GM18526 (cell line): ENCODE results near the gene COX11.

ENCODE experiments used
- POLR2A ChIP-seq: IDR thresholded peaks from 3 replicates; pipeline ENCODE4 v1.6.1; 2011; ENCODE audit not compliant: insufficient read length; ENCODE audit errors: extremely low read depth

COX11 gene

DNA sequence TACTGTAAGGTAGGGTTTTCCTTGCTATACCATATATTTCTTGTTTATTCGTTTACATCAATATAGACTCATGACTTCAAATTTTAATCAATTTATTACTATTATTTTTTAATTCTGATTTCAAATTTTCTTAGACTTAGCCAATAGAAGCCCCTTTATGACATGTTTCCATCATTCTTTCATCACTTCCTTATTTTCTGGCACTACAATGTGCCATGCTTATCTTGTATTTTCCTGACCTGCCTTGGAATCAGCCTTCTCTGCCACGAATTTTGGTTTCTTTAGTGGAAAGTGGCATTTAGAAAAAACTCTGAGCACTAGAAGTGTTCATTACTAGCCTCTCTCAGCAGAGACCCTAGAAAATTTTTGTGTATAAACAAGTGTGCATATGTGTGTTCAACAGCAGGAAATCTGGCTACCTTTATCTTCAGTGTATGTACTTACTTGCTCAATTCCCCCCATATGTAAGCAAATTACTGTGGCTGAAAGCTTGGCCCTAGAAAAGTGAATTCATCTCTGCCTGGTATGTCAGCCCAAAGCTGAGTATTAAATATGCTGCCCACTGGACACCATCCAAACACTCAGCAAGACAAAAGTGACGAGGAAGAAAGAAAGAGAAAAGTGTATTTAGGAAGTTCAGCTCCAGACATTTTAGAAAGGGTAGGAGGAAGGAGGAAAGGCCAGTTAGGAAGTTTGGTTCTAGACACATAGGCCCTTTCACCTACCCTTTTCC, 4.1 kb upstream of the COX11 start:
- no peak for TF ChIP-seq POLR2A

DNA sequence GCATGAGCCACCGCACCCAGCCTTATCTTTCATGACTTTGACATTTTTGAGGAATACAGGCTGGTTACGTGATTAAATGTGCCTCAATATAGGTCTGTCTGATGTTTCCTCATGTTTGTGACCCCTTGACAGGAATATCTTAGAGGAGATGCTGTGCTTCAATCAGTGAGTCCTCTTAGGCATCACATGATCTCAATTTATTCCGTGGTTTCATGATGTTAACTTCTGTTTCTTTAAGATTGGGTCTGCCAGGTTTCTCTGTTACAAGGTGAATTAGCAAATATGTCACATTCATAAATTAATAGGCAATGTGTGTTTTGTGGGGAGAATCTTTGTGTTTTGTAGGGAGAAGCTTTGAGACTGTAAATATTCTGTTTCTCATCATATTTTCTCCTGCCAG, 3.4 kb upstream of the COX11 start:
- no peak for TF ChIP-seq POLR2A

DNA sequence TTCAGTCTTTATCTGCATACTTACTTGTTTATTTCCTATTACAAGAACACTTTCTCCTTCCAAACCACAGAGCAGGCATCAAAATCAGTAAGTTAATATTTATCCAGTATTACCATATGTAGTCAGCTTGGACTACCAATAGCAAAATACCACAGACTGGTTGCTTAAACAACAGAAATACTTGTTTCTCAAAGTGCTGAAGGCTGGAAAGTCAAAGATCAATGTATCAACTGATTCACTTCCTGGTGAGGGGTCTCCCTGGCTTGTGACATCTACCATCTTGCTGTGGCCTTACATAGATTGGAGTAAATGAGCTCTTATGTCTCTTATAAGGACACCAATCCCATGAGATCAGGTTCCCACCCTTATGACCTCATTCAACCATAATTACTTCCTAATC, 2.7 kb upstream of the COX11 start:
- TF ChIP-seq POLR2A = no peak

GRCh38 chr17:54969658-54970572, 1.5 kb upstream of the COX11 start:
- TF ChIP-seq POLR2A = no peak

DNA sequence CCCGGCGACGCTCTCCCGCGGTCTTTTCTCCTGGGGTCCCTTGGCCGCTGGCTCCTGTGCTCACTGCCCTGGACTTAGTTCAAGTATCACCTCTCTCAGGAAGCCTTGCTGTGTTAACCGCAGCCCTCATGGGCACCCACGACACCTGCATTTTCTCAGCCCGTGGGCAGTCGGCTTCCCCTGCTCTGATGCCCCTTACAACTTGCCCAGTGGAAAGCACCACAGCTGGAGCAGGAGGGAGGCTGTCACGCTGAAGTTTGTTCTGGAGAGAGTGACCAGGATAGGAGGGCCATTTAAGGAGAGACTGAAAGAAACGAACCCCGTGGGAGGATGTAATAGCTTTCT, 506 bp upstream of the COX11 start:
- TF ChIP-seq POLR2A = no peak

GRCh38 chr17:54967621-54968261, 713 bp downstream of the COX11 start:
- no peak for TF ChIP-seq POLR2A

DNA sequence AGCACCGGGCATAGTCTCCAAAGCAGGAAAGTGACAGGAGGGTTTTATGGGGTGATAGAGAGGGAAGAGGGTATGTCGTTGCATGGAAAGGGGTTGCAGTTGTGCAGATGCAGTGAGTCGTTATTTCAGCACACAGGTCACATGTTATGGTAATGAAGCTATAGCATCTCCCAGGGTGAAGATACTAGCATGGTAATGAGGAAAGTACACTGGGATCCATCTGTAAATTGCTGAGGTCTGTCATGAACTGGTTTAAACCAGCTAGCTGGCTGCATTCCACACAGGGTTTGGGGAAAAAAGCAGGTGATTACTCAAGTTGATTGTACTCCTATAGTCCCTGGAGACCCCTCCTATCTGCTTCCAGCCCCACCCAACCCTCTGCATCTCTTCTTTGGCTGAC, 11.7 kb downstream of the COX11 start:
- no peak for TF ChIP-seq POLR2A

DNA sequence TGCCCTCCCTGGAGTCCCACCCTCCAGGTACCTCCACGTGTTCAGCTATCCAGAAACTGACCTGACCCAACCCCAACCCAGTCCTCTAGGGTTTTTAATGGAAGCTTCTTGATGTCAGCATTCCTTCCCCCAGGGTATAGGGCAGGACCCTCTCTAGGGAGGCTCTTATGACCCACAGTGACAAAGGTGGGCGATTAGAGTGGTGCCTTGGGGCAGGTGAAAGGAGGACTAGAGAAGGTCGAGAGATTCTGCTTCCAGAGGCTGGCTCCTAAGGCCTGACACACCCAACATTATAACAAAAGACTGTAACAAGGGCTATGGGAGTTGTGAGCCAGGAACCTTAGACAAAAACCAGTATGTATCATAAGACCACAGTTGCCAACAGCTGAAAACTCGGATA, 17.2 kb downstream of the COX11 start:
- TF ChIP-seq POLR2A = no peak

DNA sequence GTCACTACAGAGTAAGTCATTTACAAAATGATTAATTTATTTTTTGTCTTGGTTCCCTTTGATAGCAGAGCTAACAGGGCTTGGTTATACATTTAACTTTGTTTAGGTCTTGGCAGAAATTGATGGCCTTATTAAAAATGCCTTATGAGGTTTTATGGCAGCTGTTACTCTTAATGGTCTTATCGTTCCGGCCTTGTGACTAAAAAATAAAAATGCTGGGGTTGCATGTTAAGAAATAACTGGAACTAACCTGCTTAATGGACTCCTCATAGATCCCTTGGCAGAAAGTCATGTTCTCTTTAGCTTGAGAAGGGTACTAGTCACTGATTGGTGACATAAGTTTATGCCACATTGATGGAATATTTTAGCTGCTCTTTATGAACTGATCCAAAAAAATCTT, 18.3 kb downstream of the COX11 start:
- no peak for TF ChIP-seq POLR2A

DNA sequence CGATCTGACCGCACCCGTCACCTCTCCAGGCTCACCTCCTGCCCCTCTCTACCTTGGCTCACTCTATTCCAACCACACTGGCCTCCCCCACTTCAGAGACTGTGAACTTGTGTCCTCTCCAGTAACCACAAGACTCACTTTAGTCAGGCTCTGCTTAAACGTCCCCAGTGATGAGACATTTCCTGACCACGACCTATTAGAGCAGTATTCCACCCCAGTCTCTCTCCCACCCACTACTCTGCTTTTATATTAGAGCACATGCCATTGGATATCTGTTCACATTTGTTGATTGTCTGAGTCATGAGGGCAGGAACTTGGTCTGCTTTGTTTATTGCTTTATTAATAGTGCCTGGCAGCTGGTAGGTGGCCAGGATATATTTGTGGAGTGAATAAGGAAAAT, 20.1 kb downstream of the COX11 start:
- no peak for TF ChIP-seq POLR2A

DNA sequence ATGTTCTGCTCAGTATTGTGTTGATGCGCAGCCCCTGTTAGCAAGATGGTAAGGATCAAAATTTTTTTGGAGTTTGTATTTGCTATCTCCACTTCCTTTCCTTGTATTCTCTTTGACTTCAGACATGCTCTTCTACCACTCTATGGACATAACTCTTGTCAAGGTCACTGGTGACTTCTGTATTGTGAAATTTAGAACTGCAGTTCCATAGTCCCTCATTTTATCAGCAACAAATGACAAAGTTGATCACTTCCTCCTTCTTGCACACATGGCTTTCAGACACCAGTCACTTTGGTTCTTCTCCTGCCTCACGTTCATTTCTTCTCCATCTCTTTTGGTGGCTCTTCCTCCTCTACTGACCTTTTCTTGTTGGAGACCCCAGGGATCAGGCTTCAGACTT, 21.1 kb downstream of the COX11 start:
- no peak for TF ChIP-seq POLR2A

DNA sequence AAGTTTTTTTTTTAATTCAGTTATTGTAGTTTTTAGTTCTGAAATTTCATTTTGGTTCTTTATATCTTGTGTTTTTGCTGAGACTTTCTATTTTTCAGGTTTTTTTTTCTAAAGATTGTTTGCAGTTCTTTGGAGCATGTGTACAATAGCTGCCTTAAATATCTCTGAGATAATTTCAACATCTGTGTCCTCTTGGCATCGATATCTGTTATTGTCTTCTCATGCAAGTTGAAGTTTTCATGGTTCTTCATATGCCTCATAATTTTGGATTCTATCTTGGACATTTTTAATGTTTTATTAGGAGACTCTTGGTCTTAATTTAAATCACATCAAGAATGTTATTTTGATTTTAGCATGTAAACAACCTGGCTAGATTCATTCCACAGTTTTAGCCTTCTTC, 22.8 kb downstream of the COX11 start:
- no peak for TF ChIP-seq POLR2A

DNA sequence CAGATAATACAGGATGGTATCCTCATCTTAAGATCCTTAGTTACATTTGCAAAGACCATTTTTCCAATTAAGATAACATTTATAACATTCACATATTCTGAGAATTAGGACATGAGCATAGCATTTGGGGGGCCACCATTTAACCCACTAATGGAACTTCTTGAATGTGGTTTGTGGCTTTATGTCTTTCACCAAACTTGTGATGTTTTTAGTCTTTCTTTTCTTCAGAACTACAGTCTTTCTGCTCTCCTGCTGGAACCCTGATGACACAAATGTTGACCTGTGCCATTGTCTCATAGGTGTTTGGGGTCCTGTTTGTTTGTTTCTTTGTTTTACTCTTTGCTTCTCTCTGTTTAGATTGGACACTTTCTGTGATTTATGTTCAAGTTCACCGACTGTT, 23.2 kb downstream of the COX11 start:
- no peak for TF ChIP-seq POLR2A

DNA sequence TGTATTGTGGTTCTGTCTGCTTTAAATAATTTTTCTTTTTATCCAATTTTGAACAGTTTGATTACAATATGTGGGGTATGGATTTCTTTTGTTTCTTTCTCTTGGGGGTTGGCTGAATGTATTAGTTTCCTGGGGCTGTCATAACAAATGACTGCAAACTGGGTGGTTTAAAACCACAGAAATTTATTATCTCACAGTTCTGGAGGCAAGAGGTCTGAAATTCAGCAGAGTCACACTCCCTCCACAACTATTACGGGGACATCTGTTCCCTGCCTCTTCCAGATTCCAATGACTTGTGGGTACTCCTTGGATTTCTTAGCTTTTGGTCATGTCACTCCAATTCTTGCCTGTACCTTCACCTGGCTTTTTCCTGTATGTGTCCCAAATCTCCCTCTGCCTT, 23.7 kb downstream of the COX11 start:
- TF ChIP-seq POLR2A = no peak

GRCh38 chr17:54941285-54941684, 27.2 kb downstream of the COX11 start:
- no peak for TF ChIP-seq POLR2A

GRCh38 chr17:54937426-54937825, 31.0 kb downstream of the COX11 start:
- no peak for TF ChIP-seq POLR2A
